Measurements from ENCODE around the gene NUDT8. TPM values are rescaled to one million over a fixed set of nuclear protein-coding genes. Genes with fewer than 3 reads are reported as not detected.

NUDT8 gene
- total and polyA plus RNA-seq, 10 of the 15 experiments (the other 5 are each of a cell fraction or from before 2014, with no cell fraction given) = 0.32 to 18.2 (median 9.8) TPM

- 0 out of 2 replicates have a peak, but pooled peaks have one; percentile 71 for TF ChIP-seq CHD1 (IDR thresholded peaks at IDR 0.05; ENCODE audit: low read depth, low read length)
- no peak for TF ChIP-seq RB1 (IDR thresholded peaks at IDR 0.05; ENCODE audit: borderline replicate concordance)
- peak; percentile 51; the same call in 1 of the 2 replicates for TF ChIP-seq MTA2 (IDR thresholded peaks at IDR 0.05; ENCODE audit: low read depth)
- no peak for TF ChIP-seq TAF1 (IDR thresholded peaks at IDR 0.05; ENCODE audit: borderline replicate concordance, low read depth, low read length)
- TF ChIP-seq POU2F2 (IDR thresholded peaks at IDR 0.05; ENCODE audit: borderline replicate concordance, low read depth, low read length) = no peak
- peak; percentile 86 for TF ChIP-seq JUNB (IDR thresholded peaks at IDR 0.05)
- no peak for TF ChIP-seq HCFC1 (IDR thresholded peaks at IDR 0.05; ENCODE audit: low read length)
These were observed 26.7 kb upstream of the NUDT8 start (continued) for GRCh38 chr11:67656278-67656922.

GRCh38 chr11:67654225-67654624 is 24.5 kb upstream of the NUDT8 start:
- BruUV-seq (replicated peaks) = no TSS peak
- Histone ChIP-seq H3K4me2 (ENCODE audit: control insufficient read depth, insufficient read depth) (no peak overlapping the region), H3K9me3 (replicated peaks; ENCODE audit: control insufficient read depth, insufficient read depth, low read length) (peaks cover 8% of the 10 kb centered on the region), H3K4me3 (no peak overlapping the region), H3K27ac (ENCODE audit: control insufficient read depth, insufficient read depth) (no peak overlapping the region), H3K27me3 (replicated peaks in 1 of 2; ENCODE audit: control insufficient read depth in 2 of 2, insufficient read depth in 2 of 2, low read length in 1 of 2) (no peaks in the 10 kb centered on the region), H3K79me2 (ENCODE audit: control insufficient read depth, insufficient read depth, low read length) (no peaks in the 10 kb centered on the region), H2AFZ (ENCODE audit: control insufficient read depth, low read depth, low read length) (no peak overlapping the region), H3K9ac (ENCODE audit: control insufficient read depth, insufficient read depth, low read length) (no peak overlapping the region), H3K36me3 (ENCODE audit: control insufficient read depth in 2 of 2, insufficient read depth in 2 of 2, low read length in 1 of 2) (no peaks in the 10 kb centered on the region), H3K4me1 (ENCODE audit: control insufficient read depth, insufficient read depth, low read length) (peaks cover 42% of the 10 kb centered on the region), H4K20me1 (ENCODE audit: control insufficient read depth, insufficient read depth) (no peaks in the 10 kb centered on the region)
- no peak for DNase-seq (ENCODE audit: low read depth, low spot score)
- ChIA-PET RAD21 (ENCODE audit: unreplicated experiment) (no interaction called here), CTCF (interaction anchor here (1.3 to 7.7 kb wide), 2 partner anchors 8 to 14 kb away, joined by 3 to 132 read pairs; partner anchors contain the start of gene ACY3), SMC1A (ENCODE audit: uncharacterized antibody, unreplicated experiment) (interaction anchor here (6.3 kb wide), 1 partner anchor 25 kb away, joined by 52 read pairs; the partner anchor contains the start of gene NUDT8), POLR2A (interaction anchor here (0.8 kb wide), 1 partner anchor 11 kb away, joined by 6 read pairs; no protein-coding TSS in a partner anchor)
- 71% methylated on average over 9 of the region's 9 CpGs for WGBS (ENCODE audit: insufficient coverage, insufficient replicate concordance, low lambda C conversion rate, missing lambda C conversion rate)
- in situ Hi-C loops (cut with MboI) (no loop called here), intact Hi-C loops (cut with micrococcal nuclease; ENCODE audit: unreplicated experiment) (no loop called here)
- FAIRE-seq = no peak
- ATAC-seq = no peak
- TF ChIP-seq EP300 (IDR thresholded peaks at IDR 0.05; ENCODE audit: borderline replicate concordance in 1 of 2, control insufficient read depth in 1 of 2, low read depth in 2 of 2, low read length in 2 of 2) = no peak
- TF ChIP-seq E2F4 (IDR thresholded peaks at IDR 0.05; ENCODE audit: low read depth, low read length) = no peak
- TF ChIP-seq MLLT1 (IDR thresholded peaks at IDR 0.05) = no peak
- TF ChIP-seq SUPT20H (IDR thresholded peaks at IDR 0.05; ENCODE audit: borderline replicate concordance, control insufficient read depth, low read depth, low read length) = no peak
- TF ChIP-seq SMAD5 (IDR thresholded peaks at IDR 0.05; ENCODE audit: low read depth) = no peak
- no peak for TF ChIP-seq ZNF384 (IDR thresholded peaks at IDR 0.05; ENCODE audit: borderline replicate concordance, low read depth, low read length)
- TF ChIP-seq CUX1 (IDR thresholded peaks at IDR 0.05; ENCODE audit: insufficient replicate concordance, low read depth, low read length) = no peak
- TF ChIP-seq WRNIP1 (IDR thresholded peaks at IDR 0.05; ENCODE audit: borderline replicate concordance, low read depth, low read length) = no peak
